Neural progenitor cell (in vitro differentiated cells): ENCODE data around the gene NKG7.

ENCODE experiments used
- CTCF ChIP-seq: fragments of 200-600 bp; sonication (generic); IDR thresholded peaks from 2 replicates; pipeline ENCODE4 v1.5.1; 2017; ENCODE audit warnings: antibody characterized with exemption, mild to moderate bottlenecking
- EZH2 ChIP-seq: fragments of 200-600 bp; sonication (generic); IDR thresholded peaks from 2 replicates; pipeline ENCODE4 v1.6.1; 2017; ENCODE audit warnings: antibody characterized with exemption, mild to moderate bottlenecking, moderate library complexity
- EZH2phosphoT487 ChIP-seq: fragments of 200-600 bp; sonication (generic); IDR thresholded peaks from 2 replicates; pipeline ENCODE4 v1.6.1; 2017; ENCODE audit warnings: antibody characterized with exemption

- TF ChIP-seq EZH2 (no peak), CTCF (no peak), EZH2phosphoT487 (no peak)
Measured at GRCh38 chr19:51337141-51337860, 35.2 kb downstream of the NKG7 start.
